Measurements from ENCODE around the gene L3MBTL3. TPM values are rescaled to one million over a fixed set of nuclear protein-coding genes. Genes with fewer than 3 reads are reported as not detected.

L3MBTL3 gene
- total RNA-seq, 1 experiment from 2014 or later = 4.7 TPM

- peaks cover 2 to 10% (median 10%) of the 10 kb centered on the region in 3 experiments; a peak in 6 of 7 replicates for H3K36me3 Mint-ChIP-seq (ENCODE audit: insufficient read depth in 1 of 3, low read depth in 3 of 3)
- no peaks in the 10 kb centered on the region for H3K79me1 ChIP-seq (ENCODE audit: insufficient read depth, low read depth, low read length, poor library complexity, severe bottlenecking)
- no peaks in the 10 kb centered on the region for H3K27me3 ChIP-seq (ENCODE audit: insufficient read depth, low read length)
- no peak overlapping the region for H2BK15ac ChIP-seq (ENCODE audit: low read depth, low read length)
- no peak overlapping the region for H3K4me3 Mint-ChIP-seq
- no peaks in the 10 kb centered on the region for H3K4me1 Mint-ChIP-seq
- no peak overlapping the region for H4K8ac ChIP-seq (replicated peaks; ENCODE audit: insufficient read length, low read depth, low read length)
- no peak overlapping the region for H3K9ac ChIP-seq (ENCODE audit: extremely low read depth, insufficient read length, low read length)
- no peaks in the 10 kb centered on the region for H3K9me3 ChIP-seq (ENCODE audit: control insufficient read depth, low read depth, low read length)
- no peak overlapping the region for H4K5ac ChIP-seq (ENCODE audit: insufficient read length, low read depth, low read length)
- H3K9me3 Mint-ChIP-seq = peaks cover 3 to 7% of the 10 kb centered on the region in 2 experiments; a peak in 4 of 5 replicates
- H3K56ac ChIP-seq (ENCODE audit: insufficient read length, low read depth, low read length) = no peak overlapping the region
- no peak overlapping the region for H2BK20ac ChIP-seq (ENCODE audit: low read depth, low read length, poor library complexity, severe bottlenecking)
- H3K79me2 ChIP-seq (ENCODE audit: insufficient read depth, low read length) = no peaks in the 10 kb centered on the region
- DNase-seq = no peak
- no peak overlapping the region for H2AK5ac ChIP-seq (ENCODE audit: insufficient read length, low read length)
- H3T11ph ChIP-seq (ENCODE audit: low read length) = no peak overlapping the region
- WGBS (ENCODE audit: extremely low coverage, insufficient read length, low lambda C conversion rate) = no CpG with 5 or more reads among the region's 1 CpG
- no peak overlapping the region for H2AFZ ChIP-seq (ENCODE audit: low read length)
- H3K27me3 Mint-ChIP-seq (ENCODE audit: low read depth) = no peaks in the 10 kb centered on the region
- H4K20me1 ChIP-seq (ENCODE audit: control insufficient read depth, insufficient read depth, insufficient read length) = no peaks in the 10 kb centered on the region
- no peak overlapping the region for H2BK12ac ChIP-seq (ENCODE audit: insufficient read length, low read depth, low read length)
- TF ChIP-seq CTCF (conservative IDR thresholded peaks at IDR 0.05) = no peak
- H3K23ac ChIP-seq (ENCODE audit: insufficient read length, low read depth, low read length) = no peak overlapping the region
- H3K14ac ChIP-seq (ENCODE audit: insufficient read depth, low read length) = no peak overlapping the region
- H3K23me2 ChIP-seq (ENCODE audit: insufficient read length, low read depth, low read length, poor library complexity, severe bottlenecking) = no peaks in the 10 kb centered on the region
- H2BK5ac ChIP-seq (ENCODE audit: insufficient read length, low read length) = no peak overlapping the region
- no peak overlapping the region for H3K4me2 ChIP-seq (ENCODE audit: insufficient read depth, insufficient read length, low read length)
- H4K91ac ChIP-seq (ENCODE audit: insufficient read length, low read depth, low read length) = no peak overlapping the region
- H2BK120ac ChIP-seq (ENCODE audit: low read depth, low read length, poor library complexity, severe bottlenecking) = no peak overlapping the region
- no peak overlapping the region for H3K27ac Mint-ChIP-seq
- no peaks in the 10 kb centered on the region for H3K4me1 ChIP-seq (ENCODE audit: insufficient read depth, low read length)
- H3K18ac ChIP-seq (ENCODE audit: insufficient read length, low read depth, low read length) = no peak overlapping the region
- no peak overlapping the region for H3K27ac ChIP-seq (ENCODE audit: insufficient read length, low read depth, low read length)
- no peak overlapping the region for H3K4ac ChIP-seq (ENCODE audit: low read depth, low read length)
Observed at GRCh38 chr6:130111031-130111430, 92.7 kb downstream of the L3MBTL3 start.
